OCI-M1 (cell line): ENCODE results near the gene ULBP1.
"Not testable (repeated sequence)": the region's sequence is repeated elsewhere in the genome, so short reads cannot be mapped to it uniquely, and the experiment has no call there.

ENCODE experiments used
- DNase-seq: peaks from one replicate; lab custom pipeline; 2025; lab: John Stamatoyannopoulos, UW

The ULBP1 gene

DNA sequence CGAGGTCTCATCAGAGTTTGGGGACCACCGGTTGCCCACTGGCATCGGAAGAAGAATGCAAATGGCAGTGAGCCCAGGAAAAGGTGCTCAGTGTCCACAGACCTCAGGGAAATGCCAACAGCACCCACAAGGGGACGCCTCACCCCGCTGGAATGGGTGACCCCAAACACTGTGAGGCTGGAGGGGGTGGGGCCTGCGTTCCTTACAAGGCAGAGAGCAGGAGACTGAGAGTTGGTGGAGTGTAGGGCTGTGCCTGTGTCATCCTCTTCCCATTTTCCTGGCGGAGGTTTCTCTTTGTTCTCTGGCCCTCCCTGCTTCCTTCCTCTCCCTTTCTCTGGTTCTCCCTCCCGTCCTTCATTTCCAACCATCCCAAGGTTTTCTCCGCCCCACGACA, 9.8 kb upstream of the ULBP1 start:
- not testable (repeated sequence) for DNase-seq

GRCh38 chr6:149954328-149954983, 9.3 kb upstream of the ULBP1 start:
- not testable (repeated sequence) for DNase-seq

GRCh38 chr6:149954984-149955653, 8.6 kb upstream of the ULBP1 start:
- DNase-seq = not testable (repeated sequence)

DNA sequence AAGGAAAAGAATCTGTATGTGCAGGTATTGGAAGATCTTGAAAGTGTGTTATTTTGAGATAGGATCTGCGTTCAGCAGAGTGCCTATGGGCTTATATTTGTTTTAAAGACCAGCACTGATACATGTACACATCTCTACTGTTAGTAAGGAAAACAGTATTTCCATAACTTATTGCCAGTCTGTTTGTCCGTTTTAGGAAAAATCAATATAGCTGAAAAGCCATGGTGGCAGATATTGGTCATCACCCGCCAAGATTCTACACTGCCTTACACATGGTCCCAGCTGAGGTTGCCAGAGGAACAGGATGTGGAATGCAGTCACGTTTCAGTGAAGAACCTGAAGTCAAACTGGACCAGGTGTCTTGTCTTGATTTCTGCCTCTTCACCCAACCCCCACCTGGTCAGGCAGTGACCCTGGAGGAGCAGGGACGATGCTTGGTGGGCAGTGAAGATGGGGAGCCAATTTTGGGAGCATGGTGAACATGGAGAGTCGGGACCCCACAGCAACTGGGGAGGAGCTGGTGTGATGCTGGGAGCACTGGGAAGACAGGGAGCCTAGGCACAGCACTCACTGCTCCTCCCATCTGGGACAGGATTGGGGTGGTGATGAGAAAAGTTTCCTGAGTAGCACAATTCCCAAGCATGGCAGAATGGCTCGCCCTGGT, 8.0 kb upstream of the ULBP1 start:
- DNase-seq = not testable (repeated sequence)

- DNase-seq = not testable (repeated sequence)
These were observed 5.6 kb upstream of the ULBP1 start for GRCh38 chr6:149958124-149958523.

DNA sequence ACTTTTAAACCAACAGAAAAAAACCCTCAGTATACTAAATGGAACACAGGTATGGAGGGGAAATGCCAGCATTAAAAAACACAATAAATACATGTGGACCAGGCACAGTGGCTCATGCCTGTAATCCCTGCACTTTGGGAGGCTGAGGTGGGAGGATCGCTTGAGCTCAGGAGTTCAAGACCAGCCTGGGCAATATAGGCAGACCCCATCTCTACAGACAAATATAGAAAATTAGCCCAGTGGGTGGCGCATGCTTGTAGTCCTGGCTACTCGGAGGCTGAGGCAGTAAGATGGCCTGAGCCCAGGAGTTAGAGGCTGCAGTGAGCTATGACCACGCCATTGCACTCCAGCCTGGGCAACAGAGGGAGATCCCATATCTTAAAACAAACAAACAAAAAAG, 3.9 kb upstream of the ULBP1 start:
- DNase-seq = not testable (repeated sequence)

GRCh38 chr6:149960488-149960887, 3.3 kb upstream of the ULBP1 start:
- DNase-seq = no peak

GRCh38 chr6:149961728-149962425, 1.9 kb upstream of the ULBP1 start:
- peak; percentile 56 for DNase-seq

- DNase-seq = no peak
These were observed 1.1 kb upstream of the ULBP1 start for GRCh38 chr6:149962461-149963211.

GRCh38 chr6:149963212-149963461, 606 bp upstream of the ULBP1 start:
- no peak for DNase-seq

DNA sequence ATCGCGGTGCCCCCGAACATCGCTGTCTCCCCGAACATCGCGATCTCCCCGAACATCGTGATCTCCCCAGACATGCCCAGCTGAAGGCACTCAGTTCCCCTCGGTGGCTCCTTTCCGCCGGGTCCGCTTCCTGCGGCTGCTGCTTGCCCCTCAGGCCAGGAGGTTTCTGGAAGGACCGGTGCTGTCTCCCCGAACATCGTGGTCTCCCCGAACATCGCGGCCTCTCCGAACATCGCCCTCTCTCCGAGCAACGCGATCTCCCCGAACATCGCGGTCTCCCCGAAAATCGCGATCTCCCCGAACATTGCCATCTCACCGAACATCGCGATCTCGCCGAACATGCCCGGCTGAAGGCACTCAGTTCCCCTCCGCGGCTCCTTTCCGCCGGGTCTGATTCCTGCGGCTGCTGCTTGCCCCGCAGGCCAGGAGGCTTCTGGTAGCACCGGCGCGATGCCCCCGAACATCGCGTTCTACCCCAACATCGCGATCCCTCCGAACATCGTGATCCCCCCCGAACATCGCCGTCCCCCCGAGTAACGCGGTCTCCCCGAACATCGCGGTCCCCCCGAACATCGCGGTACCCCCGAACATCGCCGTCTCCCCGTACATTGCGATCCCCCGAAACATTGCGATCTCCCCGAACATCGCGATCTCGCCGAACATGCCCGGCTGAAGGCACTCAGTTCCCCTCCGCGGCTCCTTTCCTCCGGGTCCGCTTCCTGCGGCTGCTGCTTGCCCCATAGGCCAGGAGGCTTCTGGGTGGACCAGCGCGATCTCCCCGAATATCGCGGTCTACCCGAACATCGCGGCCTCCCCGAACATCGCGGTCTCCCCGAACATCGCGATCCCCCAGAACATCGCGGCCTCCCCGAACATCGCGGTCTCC, 808 bp downstream of the ULBP1 start:
- DNase-seq = no peak

GRCh38 chr6:149965194-149966020, 1.7 kb downstream of the ULBP1 start:
- no peak for DNase-seq

GRCh38 chr6:149966319-149966718, 2.6 kb downstream of the ULBP1 start:
- not testable (repeated sequence) for DNase-seq

GRCh38 chr6:149967591-149967990, 3.8 kb downstream of the ULBP1 start:
- DNase-seq = no peak

DNA sequence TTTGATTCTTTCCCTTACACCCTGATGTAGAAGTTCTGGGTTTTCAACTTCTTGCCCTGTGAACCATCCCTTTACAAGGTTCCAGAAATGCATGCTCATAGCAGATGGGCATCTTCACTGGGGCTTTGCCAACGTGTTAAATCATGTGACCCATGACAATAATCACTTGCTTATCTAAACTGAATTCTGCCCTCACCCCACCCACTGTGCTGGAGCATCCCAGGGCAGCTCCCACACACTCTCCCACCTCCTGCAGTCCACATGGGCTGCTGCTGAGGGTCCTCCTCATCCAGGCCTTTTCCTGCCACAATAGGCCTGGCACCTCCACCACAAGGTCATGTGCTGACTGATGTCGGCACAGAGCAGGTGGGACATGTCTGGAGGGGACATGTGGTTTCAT, 4.3 kb downstream of the ULBP1 start:
- not testable (repeated sequence) for DNase-seq

DNA sequence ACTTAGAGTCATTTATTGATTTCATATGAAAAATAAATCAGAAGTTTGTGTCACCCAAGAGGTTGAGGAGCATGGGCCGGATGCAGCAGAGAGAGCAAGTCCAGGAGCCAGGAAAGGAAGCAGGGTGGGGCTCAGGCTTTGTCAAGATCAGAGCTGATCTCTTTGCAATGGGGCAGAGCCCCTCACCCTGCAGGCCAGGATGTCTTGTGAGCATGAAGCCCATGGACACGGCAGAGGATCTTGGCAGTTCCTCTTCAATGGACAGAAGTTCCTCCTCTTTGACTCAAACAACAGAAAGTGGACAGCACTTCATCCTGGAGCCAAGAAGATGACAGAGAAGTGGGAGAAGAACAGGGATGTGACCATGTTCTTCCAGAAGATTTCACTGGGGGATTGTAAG, 5.2 kb downstream of the ULBP1 start:
- DNase-seq = not testable (repeated sequence)

GRCh38 chr6:149969635-149970034, 5.9 kb downstream of the ULBP1 start:
- DNase-seq = no peak

GRCh38 chr6:149974394-149974793, 10.7 kb downstream of the ULBP1 start:
- DNase-seq = not testable (repeated sequence)

GRCh38 chr6:149974825-149975224, 11.1 kb downstream of the ULBP1 start:
- DNase-seq = peak; percentile 59

GRCh38 chr6:149975400-149975799, 11.7 kb downstream of the ULBP1 start:
- no peak for DNase-seq
